K562 (cell line): ENCODE data around the gene ASB17. TPM values are rescaled to one million over a fixed set of nuclear protein-coding genes. Genes with fewer than 3 reads are reported as not detected.

Experiments used
- CEBPG ChIP-seq, 3 experiments: fragments of 200-800 bp in 1 of 3; sonication (Bioruptor generic) in 1 of 3; sonication (generic) in 1 of 3; formaldehyde crosslinking in 1 of 3; IDR thresholded peaks in 2 of 3; conservative IDR thresholded peaks in 1 of 3; 2 replicates each; pipeline versions ENCODE4 v1.6.1 to v1.8.0; 2016 to 2022; ENCODE audit warnings: missing compliant biosample characterization in 2 of 3, missing genetic modification characterization in 2 of 3, mild to moderate bottlenecking in 1 of 3, missing genetic modification reagents in 1 of 3
- EWSR1 ChIP-seq: fragments of 450-650 bp; IDR thresholded peaks from 2 replicates; pipeline ENCODE4 v1.6.1; 2018; ENCODE audit warnings: borderline replicate concordance, mild to moderate bottlenecking, low read depth, moderate library complexity; ENCODE audit not compliant: partially characterized antibody
- GTF2A2 ChIP-seq: IDR thresholded peaks from 2 replicates; pipeline ENCODE4 v1.6.1; 2016; ENCODE audit warnings: mild to moderate bottlenecking, missing genetic modification characterization, missing compliant biosample characterization
- HLTF ChIP-seq: fragments of 450-650 bp; IDR thresholded peaks from 2 replicates; pipeline ENCODE4 v1.6.1; 2016
- JUNB ChIP-seq: fragments of 450-650 bp; formaldehyde crosslinking; conservative IDR thresholded peaks from 2 replicates; pipeline ENCODE4 v1.4.0; 2020; ENCODE audit warnings: mild to moderate bottlenecking
- NEUROD1 ChIP-seq: fragments of 150-350 bp; IDR thresholded peaks from 2 replicates; pipeline ENCODE4 v1.6.1; 2014; ENCODE audit warnings: borderline replicate concordance, low read length, low read depth; ENCODE audit not compliant: partially characterized antibody
- NFIX ChIP-seq: fragments of 250-450 bp; sonication (Bioruptor Pico); IDR thresholded peaks from 2 replicates; pipeline ENCODE4 v1.4.0; 2020; ENCODE audit warnings: low read depth, mild to moderate bottlenecking, moderate library complexity
- PYGO2 ChIP-seq: fragments of 450-650 bp; IDR thresholded peaks from 2 replicates; pipeline ENCODE4 v1.6.1; 2016; ENCODE audit warnings: mild to moderate bottlenecking, missing genetic modification characterization, moderate library complexity, missing compliant biosample characterization
- SAP30 ChIP-seq: fragments of 200-600 bp; sonication (generic); IDR thresholded peaks from 2 replicates; pipeline ENCODE4 v1.6.1; 2012; ENCODE audit warnings: borderline replicate concordance, low read depth, mild to moderate bottlenecking, moderate library complexity, low read length, control low read depth, inconsistent platforms; ENCODE audit not compliant: insufficient read depth, poor library complexity, severe bottlenecking
- ZNF274 ChIP-seq: IDR thresholded peaks from 2 replicates; pipeline ENCODE4 v1.6.1; 2011; ENCODE audit warnings: low read depth, mild to moderate bottlenecking, low read length, moderate library complexity, borderline replicate concordance
- polyA plus RNA-seq, 8 experiments: library from polyadenylated mRNA; depleted of rRNA in 4 of 8; stranded (reverse) in 5 of 8; unstranded in 3 of 8; fragments of >200 nt; fragmentation: Nextera tagmentation in 2 of 8; fragmentation: Illumina TruSeq in 1 of 8; extraction: Ambion mirVana in 2 of 8; extraction: Trizol in 1 of 8; gene quantifications; 2 replicates each; pipeline versions ENCODE4 v1.2.1 to v1.2.3, GENCODE V29; 2011 to 2014; ENCODE audit warnings: inconsistent platforms in 1 of 8, missing spikeins in 1 of 8
- total RNA-seq, 7 experiments: library from RNA; depleted of rRNA in 6 of 7; stranded (reverse); fragments of >200 nt in 6 of 7; fragmentation: Illumina TruSeq in 2 of 7; extraction: Trizol in 2 of 7; gene quantifications; 2 replicates each; pipeline versions ENCODE4 v1.2.1 to v1.2.3, GENCODE V29; 2011 to 2021; ENCODE audit warnings: low replicate concordance in 1 of 7
- TF ChIP-seq, protein P1 (sequence below): fragments of 250-450 bp; sonication (Bioruptor Pico); IDR thresholded peaks from 2 replicates; pipeline ENCODE4 v1.8.0; 2022; ENCODE audit warnings: inconsistent platforms
- TF ChIP-seq, protein P2 (sequence below): IDR thresholded peaks from 2 replicates; pipeline ENCODE4 v1.6.1; 2012; ENCODE audit warnings: low read depth, low read length, improper control_type of control experiment, borderline replicate concordance

ASB17 gene
- total and polyA plus RNA-seq, 9 of the 15 experiments (the other 6 are each of a cell fraction or from before 2014, with no cell fraction given), result not detected

DNA sequence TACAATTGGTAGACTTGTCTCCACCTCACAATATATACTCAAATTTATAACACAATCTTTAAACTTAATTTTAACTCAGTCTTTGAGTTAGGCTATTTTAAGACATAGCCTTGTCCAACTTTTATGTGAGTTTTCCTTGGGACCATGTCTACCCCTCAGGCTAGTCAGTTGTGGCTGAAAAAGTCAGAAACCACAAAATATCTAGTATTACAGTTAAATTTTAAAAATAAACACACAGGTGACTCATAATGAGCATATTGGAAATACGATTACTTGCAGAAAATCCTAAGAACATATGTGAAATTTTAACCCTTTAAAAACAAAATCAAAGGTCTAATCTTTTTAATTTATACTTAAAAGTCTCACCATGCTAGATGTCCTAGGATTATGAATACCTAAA lies 4.8 kb upstream of the ASB17 start (continued):
- no peak for TF ChIP-seq PYGO2 (tag)
- TF ChIP-seq GTF2A2, result no peak
- TF ChIP-seq JUNB (CRISPR knock-in tag), result no peak
- TF ChIP-seq HLTF, result no peak
- no peak for TF ChIP-seq CEBPG (CRISPR knock-in tag; IDR thresholded peaks at IDR 0.05)
- no peak for TF ChIP-seq CEBPG (tag; conservative IDR thresholded peaks at IDR 0.05 in 1 of 2, IDR thresholded peaks at IDR 0.05 in 1 of 2)
- no peak for TF ChIP-seq NEUROD1
- no peak for TF ChIP-seq SAP30
- TF ChIP-seq EWSR1, result no peak
- TF ChIP-seq, protein P1, sequence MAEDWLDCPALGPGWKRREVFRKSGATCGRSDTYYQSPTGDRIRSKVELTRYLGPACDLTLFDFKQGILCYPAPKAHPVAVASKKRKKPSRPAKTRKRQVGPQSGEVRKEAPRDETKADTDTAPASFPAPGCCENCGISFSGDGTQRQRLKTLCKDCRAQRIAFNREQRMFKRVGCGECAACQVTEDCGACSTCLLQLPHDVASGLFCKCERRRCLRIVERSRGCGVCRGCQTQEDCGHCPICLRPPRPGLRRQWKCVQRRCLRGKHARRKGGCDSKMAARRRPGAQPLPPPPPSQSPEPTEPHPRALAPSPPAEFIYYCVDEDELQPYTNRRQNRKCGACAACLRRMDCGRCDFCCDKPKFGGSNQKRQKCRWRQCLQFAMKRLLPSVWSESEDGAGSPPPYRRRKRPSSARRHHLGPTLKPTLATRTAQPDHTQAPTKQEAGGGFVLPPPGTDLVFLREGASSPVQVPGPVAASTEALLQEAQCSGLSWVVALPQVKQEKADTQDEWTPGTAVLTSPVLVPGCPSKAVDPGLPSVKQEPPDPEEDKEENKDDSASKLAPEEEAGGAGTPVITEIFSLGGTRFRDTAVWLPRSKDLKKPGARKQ, result no peak
- no peak for TF ChIP-seq NFIX
- TF ChIP-seq, protein P2, sequence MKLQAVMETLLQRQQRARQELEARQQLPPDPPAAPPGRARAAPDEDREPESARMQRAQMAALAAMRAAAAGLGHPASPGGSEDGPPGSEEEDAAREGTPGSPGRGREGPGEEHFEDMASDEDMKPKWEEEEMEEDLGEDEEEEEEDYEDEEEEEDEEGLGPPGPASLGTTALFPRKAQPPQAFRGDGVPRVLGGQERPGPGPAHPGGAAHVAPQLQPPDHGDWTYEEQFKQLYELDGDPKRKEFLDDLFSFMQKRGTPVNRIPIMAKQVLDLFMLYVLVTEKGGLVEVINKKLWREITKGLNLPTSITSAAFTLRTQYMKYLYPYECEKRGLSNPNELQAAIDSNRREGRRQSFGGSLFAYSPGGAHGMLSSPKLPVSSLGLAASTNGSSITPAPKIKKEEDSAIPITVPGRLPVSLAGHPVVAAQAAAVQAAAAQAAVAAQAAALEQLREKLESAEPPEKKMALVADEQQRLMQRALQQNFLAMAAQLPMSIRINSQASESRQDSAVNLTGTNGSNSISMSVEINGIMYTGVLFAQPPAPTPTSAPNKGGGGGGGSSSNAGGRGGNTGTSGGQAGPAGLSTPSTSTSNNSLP, result no peak
- no peak for TF ChIP-seq ZNF274
- TF ChIP-seq, all 486 proteins: peak for 0
